Measurements from ENCODE around the gene PUS3. TPM values are rescaled to one million over a fixed set of nuclear protein-coding genes. Genes with fewer than 3 reads are reported as not detected.

PUS3 gene
- total RNA-seq, 1 experiment from 2014 or later: 11.9 TPM

DNA sequence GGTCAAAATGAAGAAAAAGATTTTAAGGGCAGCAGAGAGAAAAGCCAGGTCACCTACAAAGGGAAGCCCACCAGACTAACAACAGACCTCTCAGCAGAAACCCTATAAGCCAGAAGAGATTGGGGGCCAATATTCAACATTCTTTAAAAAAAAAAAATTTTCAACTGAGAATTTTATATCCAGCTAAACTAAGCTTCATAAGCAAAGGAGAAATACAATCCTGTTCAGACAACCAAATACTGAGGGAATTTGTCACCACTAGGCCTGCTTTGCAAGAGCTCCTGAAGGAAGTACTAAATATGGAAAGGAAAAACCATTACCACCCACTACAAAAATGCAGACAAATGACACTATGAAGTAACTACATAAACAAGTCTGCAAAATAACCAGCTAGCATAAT, 56.8 kb downstream of the PUS3 start:
- no peaks in the 10 kb centered on the region for H3K9me2 ChIP-seq (ENCODE audit: insufficient read depth)
- peaks cover 0 to 14% of the 10 kb centered on the region in 2 experiments; a peak in 1 of 4 replicates for H3K9me3 ChIP-seq (ENCODE audit: control insufficient read depth in 1 of 2, insufficient read depth in 1 of 2, low read depth in 1 of 2, low read length in 2 of 2)
- no TSS peak for BruUV-seq (replicated peaks)
- H4K20me1 ChIP-seq (ENCODE audit: insufficient read depth): no peaks in the 10 kb centered on the region
- DNase-seq (ENCODE audit: low read depth, low spot score) (no peak), ATAC-seq (no peak)
- intact Hi-C loops (cut with micrococcal nuclease): no loop called here
- no peak overlapping the region for H3K4me2 ChIP-seq (ENCODE audit: low read length)
- POLR2A ChIA-PET: no interaction called here
- H3K9ac ChIP-seq (ENCODE audit: low read length): no peak overlapping the region
- no peaks in the 10 kb centered on the region for H3K36me3 ChIP-seq (ENCODE audit: control insufficient read depth in 1 of 2, insufficient read depth in 2 of 2, low read length in 2 of 2)
- no peaks in the 10 kb centered on the region for H3K79me2 ChIP-seq (ENCODE audit: insufficient read depth, low read length)
- H3K4me3 ChIP-seq (replicated peaks in 1 of 2; ENCODE audit: low read depth in 1 of 2, low read length in 2 of 2): no peak overlapping the region
- H3K4me1 ChIP-seq (ENCODE audit: control insufficient read depth in 1 of 2, insufficient read depth in 2 of 2, low read length in 2 of 2): no peaks in the 10 kb centered on the region
- CTCF ChIA-PET: no interaction called here
- no peak for TF ChIP-seq ZFX (IDR thresholded peaks at IDR 0.05)
- TF ChIP-seq, protein P1, sequence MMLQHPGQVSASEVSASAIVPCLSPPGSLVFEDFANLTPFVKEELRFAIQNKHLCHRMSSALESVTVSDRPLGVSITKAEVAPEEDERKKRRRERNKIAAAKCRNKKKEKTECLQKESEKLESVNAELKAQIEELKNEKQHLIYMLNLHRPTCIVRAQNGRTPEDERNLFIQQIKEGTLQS (IDR thresholded peaks at IDR 0.05): no peak
- no peak overlapping the region for H3K27ac ChIP-seq (ENCODE audit: low read depth, low read length)
- no peaks in the 10 kb centered on the region for H3K27me3 ChIP-seq (ENCODE audit: insufficient read depth, low read length)
- RAD21 ChIA-PET (ENCODE audit: low non-redundant PET in 1 of 2, low total read pairs in 2 of 2, uncharacterized antibody in 2 of 2, unreplicated experiment in 2 of 2): no interaction called here
- H2AFZ ChIP-seq (ENCODE audit: low read depth, low read length, poor library complexity, severe bottlenecking): no peak overlapping the region

Other genes starting within 250 kb of the PUS3 start
- gene ACRV1, start 222.4 kb downstream of the PUS3 start, total RNA-seq (2021; ENCODE audit: unreplicated experiment): not detected
- not detected for gene PATE1, start 156.9 kb downstream of the PUS3 start, total RNA-seq (2021; ENCODE audit: unreplicated experiment)
- not detected for gene PATE2, start 124.4 kb downstream of the PUS3 start, total RNA-seq (2021; ENCODE audit: unreplicated experiment)
- not detected for gene PATE3, start 115.1 kb downstream of the PUS3 start, total RNA-seq (2021; ENCODE audit: unreplicated experiment)
- gene PATE4, start 69.9 kb downstream of the PUS3 start, total RNA-seq (2021; ENCODE audit: unreplicated experiment): not detected
- 18.9 TPM for gene HYLS1, start 15.5 kb downstream of the PUS3 start, total RNA-seq (2021; ENCODE audit: unreplicated experiment)
- gene DDX25, start 1.3 kb upstream of the PUS3 start, total RNA-seq (2021; ENCODE audit: unreplicated experiment): 0.37 TPM
- gene VSIG10L2, start 42.8 kb upstream of the PUS3 start, total RNA-seq (2021; ENCODE audit: unreplicated experiment): not detected
- 16.9 TPM for gene CDON, start 159.7 kb upstream of the PUS3 start, total RNA-seq (2021; ENCODE audit: unreplicated experiment)

Measured in HCT116 (cell line).